Erythroblast (primary cell): ENCODE measurements around the gene NID1.

Experiments used
- GATA1 ChIP-seq: IDR thresholded peaks from 2 replicates; pipeline ENCODE4 v1.6.1; 2011; ENCODE audit warnings: low read depth, mild to moderate bottlenecking, control low read depth, low read length, moderate library complexity
- POLR2A ChIP-seq: IDR thresholded peaks from 2 replicates; pipeline ENCODE4 v1.6.1; 2011; ENCODE audit warnings: mild to moderate bottlenecking, low read length

- TF ChIP-seq POLR2A (no peak), GATA1 (no peak)
Observed at GRCh38 chr1:236095705-236096520, 31.0 kb upstream of the NID1 start.
